WTC11 (cell line): ENCODE data around the gene TSHZ3. TPM values are rescaled to one million over a fixed set of nuclear protein-coding genes. Genes with fewer than 3 reads are reported as not detected.
A peak's percentile ranks its signal among the peaks of the same experiment; 100 is the strongest.

Experiments
- ATAC-seq: fragments of 200-7000 bp; cut with Tn5 transposase; 2 replicates; pipeline ENCODE4 v1.10.0; 2021; ENCODE audit warnings: mild to moderate bottlenecking, moderate library complexity
- CTCF ChIA-PET: fragments of 300-600 bp; sonication (Branson Sonifier 250); formaldehyde crosslinking; loops from one replicate; lab custom pipeline; 2021; ENCODE audit warnings: antibody characterized with exemption; lab: Charles Lee
- POLR2A ChIA-PET: fragments of 350-600 bp; sonication (Branson Sonifier 250); formaldehyde crosslinking; loops from one replicate; lab custom pipeline; 2021; ENCODE audit warnings: antibody characterized with exemption; lab: Charles Lee
- DNase-seq: peaks from one replicate; pipeline ENCODE4 v3.0.0; 2021; ENCODE audit warnings: low spot score
- H3K27ac Mint-ChIP-seq: 2 replicates; pipeline ENCODE4 v1.8.0; 2021; ENCODE audit warnings: mixed read lengths
- H3K27me3 Mint-ChIP-seq: 2 replicates; pipeline ENCODE4 v1.8.0; 2021; ENCODE audit warnings: low read depth, mild to moderate bottlenecking, moderate library complexity, mixed read lengths
- H3K36me3 Mint-ChIP-seq: 2 replicates; pipeline ENCODE4 v1.8.0; 2021; ENCODE audit warnings: mixed read lengths
- H3K4me1 Mint-ChIP-seq: 2 replicates; pipeline ENCODE4 v1.8.0; 2022; ENCODE audit warnings: mixed read lengths
- H3K4me3 Mint-ChIP-seq: 2 replicates; pipeline ENCODE4 v1.8.0; 2021; ENCODE audit warnings: mild to moderate bottlenecking, moderate library complexity, mixed read lengths
- H3K9me3 Mint-ChIP-seq: 2 replicates; pipeline ENCODE4 v1.8.0; 2021; ENCODE audit warnings: mixed read lengths
- AR ChIP-seq: fragments of 250-450 bp; sonication (Bioruptor Pico); IDR thresholded peaks from 2 replicates; pipeline ENCODE4 v1.9.0; 2021; ENCODE audit warnings: mild to moderate bottlenecking
- CREM ChIP-seq: sonication (generic); formaldehyde crosslinking; IDR thresholded peaks from 2 replicates; pipeline ENCODE4 v1.8.1; 2022; ENCODE audit warnings: mild to moderate bottlenecking, missing genetic modification reagents, moderate library complexity
- ELF4 ChIP-seq: sonication (generic); formaldehyde crosslinking; IDR thresholded peaks from 2 replicates; pipeline ENCODE4 v1.8.1; 2022; ENCODE audit warnings: low read depth, mild to moderate bottlenecking, moderate library complexity, missing genetic modification reagents
- GABPB1 ChIP-seq: sonication (generic); formaldehyde crosslinking; IDR thresholded peaks from 2 replicates; pipeline ENCODE4 v1.8.1; 2023; ENCODE audit warnings: mild to moderate bottlenecking, missing genetic modification reagents
- KAT7 ChIP-seq: sonication (generic); formaldehyde crosslinking; IDR thresholded peaks from 2 replicates; pipeline ENCODE4 v1.8.1; 2023; ENCODE audit warnings: missing genetic modification reagents, mild to moderate bottlenecking, borderline replicate concordance
- NFE2L1 ChIP-seq: sonication (generic); formaldehyde crosslinking; IDR thresholded peaks from 2 replicates; pipeline ENCODE4 v1.8.1; 2023; ENCODE audit warnings: missing genetic modification reagents
- NFYB ChIP-seq: sonication (generic); formaldehyde crosslinking; conservative IDR thresholded peaks from 2 replicates; pipeline ENCODE4 v1.8.0; 2022; ENCODE audit warnings: low read depth, missing genetic modification reagents
- SMAD3 ChIP-seq: sonication (generic); formaldehyde crosslinking; IDR thresholded peaks from 2 replicates; pipeline ENCODE4 v1.8.0; 2022; ENCODE audit warnings: missing genetic modification reagents, mild to moderate bottlenecking, borderline replicate concordance
- SP1 ChIP-seq: sonication (generic); formaldehyde crosslinking; conservative IDR thresholded peaks from 2 replicates; pipeline ENCODE4 v1.8.1; 2022; ENCODE audit warnings: missing genetic modification reagents
- TEAD1 ChIP-seq: sonication (generic); formaldehyde crosslinking; IDR thresholded peaks from 2 replicates; pipeline ENCODE4 v1.8.0; 2022; ENCODE audit warnings: mild to moderate bottlenecking, missing genetic modification reagents
- ZBTB43 ChIP-seq: sonication (generic); formaldehyde crosslinking; IDR thresholded peaks from 2 replicates; pipeline ENCODE4 v1.8.1; 2023; ENCODE audit warnings: mild to moderate bottlenecking, missing genetic modification reagents
- ZNF219 ChIP-seq: sonication (generic); formaldehyde crosslinking; IDR thresholded peaks from 2 replicates; pipeline ENCODE4 v1.8.0; 2023; ENCODE audit warnings: missing genetic modification reagents, mild to moderate bottlenecking, borderline replicate concordance
- ZNF232 ChIP-seq: sonication (generic); formaldehyde crosslinking; IDR thresholded peaks from 2 replicates; pipeline ENCODE4 v1.8.0; 2022; ENCODE audit warnings: mild to moderate bottlenecking, missing genetic modification reagents
- ZNF317 ChIP-seq: sonication (generic); formaldehyde crosslinking; IDR thresholded peaks from 2 replicates; pipeline ENCODE4 v1.8.1; 2023; ENCODE audit warnings: low read depth, mild to moderate bottlenecking, moderate library complexity, missing genetic modification reagents, borderline replicate concordance
- ZNF671 ChIP-seq: fragments of 250-450 bp; sonication (Bioruptor Pico); IDR thresholded peaks from 2 replicates; pipeline ENCODE4 v1.8.0; 2021; ENCODE audit warnings: mild to moderate bottlenecking
- total RNA-seq: library from RNA; stranded (reverse); gene quantifications from 3 replicates; pipeline ENCODE4 v1.2.3, GENCODE V29; 2021
- TF ChIP-seq, protein P1 (sequence below): sonication (generic); formaldehyde crosslinking; IDR thresholded peaks from 2 replicates; pipeline ENCODE4 v1.8.1; 2023; ENCODE audit warnings: mild to moderate bottlenecking, missing genetic modification reagents, moderate library complexity
- TF ChIP-seq, protein P2 (sequence below): fragments of 250-450 bp; sonication (Bioruptor Pico); IDR thresholded peaks from 2 replicates; pipeline ENCODE4 v1.9.0; 2021; ENCODE audit warnings: mild to moderate bottlenecking, borderline replicate concordance
- TF ChIP-seq, protein P3 (sequence below): sonication (generic); formaldehyde crosslinking; IDR thresholded peaks from 2 replicates; pipeline ENCODE4 v1.8.0; 2023; ENCODE audit warnings: mild to moderate bottlenecking, missing genetic modification reagents

The TSHZ3 gene
- total RNA-seq, 1 experiment from 2014 or later = 21.4 TPM

DNA sequence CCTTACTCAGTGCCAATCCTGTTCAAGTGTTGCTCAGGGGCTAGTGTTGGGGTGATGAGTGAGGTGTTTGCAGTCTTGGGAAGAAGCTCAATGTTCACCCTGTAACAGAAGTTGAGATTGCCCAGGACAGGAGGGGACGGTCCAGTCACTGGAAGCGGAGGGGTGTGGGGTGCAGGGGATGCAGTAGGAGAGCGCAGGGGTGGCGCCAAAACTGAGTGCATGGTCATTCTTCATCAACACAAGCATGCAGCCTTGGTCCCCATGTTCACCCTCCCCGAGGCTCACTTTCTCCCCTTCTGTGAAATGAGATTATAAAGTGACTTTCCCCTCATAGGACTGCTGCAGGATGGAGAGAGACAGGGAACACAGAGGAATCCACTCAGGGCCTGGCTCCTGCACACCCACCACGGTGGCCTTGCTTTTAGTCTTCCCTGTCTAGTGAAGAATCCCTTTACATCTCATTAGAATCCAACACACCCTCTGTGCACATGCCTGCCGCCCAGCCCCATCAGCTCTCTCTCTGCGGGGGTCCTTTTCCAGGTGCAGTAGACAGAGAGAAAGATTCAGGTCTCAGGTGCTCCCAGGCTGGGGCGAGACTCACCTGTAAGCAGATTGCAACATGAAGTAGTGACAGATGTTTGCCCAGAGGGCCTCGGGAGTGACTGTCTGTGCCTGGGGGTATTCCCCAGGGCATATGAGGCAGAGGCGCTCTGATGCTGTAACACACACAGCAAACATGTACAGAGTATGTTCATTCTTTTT is 93.2 kb downstream of the TSHZ3 start:
- no peak overlapping the region for H3K4me3 Mint-ChIP-seq
- TF ChIP-seq, protein P1, sequence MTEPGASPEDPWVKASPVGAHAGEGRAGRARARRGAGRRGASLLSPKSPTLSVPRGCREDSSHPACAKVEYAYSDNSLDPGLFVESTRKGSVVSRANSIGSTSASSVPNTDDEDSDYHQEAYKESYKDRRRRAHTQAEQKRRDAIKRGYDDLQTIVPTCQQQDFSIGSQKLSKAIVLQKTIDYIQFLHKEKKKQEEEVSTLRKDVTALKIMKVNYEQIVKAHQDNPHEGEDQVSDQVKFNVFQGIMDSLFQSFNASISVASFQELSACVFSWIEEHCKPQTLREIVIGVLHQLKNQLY (CRISPR knock-in tag) = no peak
- TF ChIP-seq ELF4 = no peak
- TF ChIP-seq, protein P2, sequence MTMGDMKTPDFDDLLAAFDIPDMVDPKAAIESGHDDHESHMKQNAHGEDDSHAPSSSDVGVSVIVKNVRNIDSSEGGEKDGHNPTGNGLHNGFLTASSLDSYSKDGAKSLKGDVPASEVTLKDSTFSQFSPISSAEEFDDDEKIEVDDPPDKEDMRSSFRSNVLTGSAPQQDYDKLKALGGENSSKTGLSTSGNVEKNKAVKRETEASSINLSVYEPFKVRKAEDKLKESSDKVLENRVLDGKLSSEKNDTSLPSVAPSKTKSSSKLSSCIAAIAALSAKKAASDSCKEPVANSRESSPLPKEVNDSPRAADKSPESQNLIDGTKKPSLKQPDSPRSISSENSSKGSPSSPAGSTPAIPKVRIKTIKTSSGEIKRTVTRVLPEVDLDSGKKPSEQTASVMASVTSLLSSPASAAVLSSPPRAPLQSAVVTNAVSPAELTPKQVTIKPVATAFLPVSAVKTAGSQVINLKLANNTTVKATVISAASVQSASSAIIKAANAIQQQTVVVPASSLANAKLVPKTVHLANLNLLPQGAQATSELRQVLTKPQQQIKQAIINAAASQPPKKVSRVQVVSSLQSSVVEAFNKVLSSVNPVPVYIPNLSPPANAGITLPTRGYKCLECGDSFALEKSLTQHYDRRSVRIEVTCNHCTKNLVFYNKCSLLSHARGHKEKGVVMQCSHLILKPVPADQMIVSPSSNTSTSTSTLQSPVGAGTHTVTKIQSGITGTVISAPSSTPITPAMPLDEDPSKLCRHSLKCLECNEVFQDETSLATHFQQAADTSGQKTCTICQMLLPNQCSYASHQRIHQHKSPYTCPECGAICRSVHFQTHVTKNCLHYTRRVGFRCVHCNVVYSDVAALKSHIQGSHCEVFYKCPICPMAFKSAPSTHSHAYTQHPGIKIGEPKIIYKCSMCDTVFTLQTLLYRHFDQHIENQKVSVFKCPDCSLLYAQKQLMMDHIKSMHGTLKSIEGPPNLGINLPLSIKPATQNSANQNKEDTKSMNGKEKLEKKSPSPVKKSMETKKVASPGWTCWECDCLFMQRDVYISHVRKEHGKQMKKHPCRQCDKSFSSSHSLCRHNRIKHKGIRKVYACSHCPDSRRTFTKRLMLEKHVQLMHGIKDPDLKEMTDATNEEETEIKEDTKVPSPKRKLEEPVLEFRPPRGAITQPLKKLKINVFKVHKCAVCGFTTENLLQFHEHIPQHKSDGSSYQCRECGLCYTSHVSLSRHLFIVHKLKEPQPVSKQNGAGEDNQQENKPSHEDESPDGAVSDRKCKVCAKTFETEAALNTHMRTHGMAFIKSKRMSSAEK (CRISPR knock-in tag) = no peak
- TF ChIP-seq SMAD3 (CRISPR knock-in tag) = no peak
- TF ChIP-seq TEAD1 (CRISPR knock-in tag) = no peak
- no peak overlapping the region for H3K27ac Mint-ChIP-seq
- ChIA-PET CTCF (no interaction called here), POLR2A (no interaction called here)
- DNase-seq = no peak
- H3K27me3 Mint-ChIP-seq = no peaks in the 10 kb centered on the region; the same call in 1 of the 2 replicates
- H3K9me3 Mint-ChIP-seq = no peaks in the 10 kb centered on the region
- H3K36me3 Mint-ChIP-seq = no peaks in the 10 kb centered on the region
- ATAC-seq = no peak
- H3K4me1 Mint-ChIP-seq = peaks cover 46% of the 10 kb centered on the region

- no peaks in the 10 kb centered on the region for H3K36me3 Mint-ChIP-seq
- no peaks in the 10 kb centered on the region; the same call in 1 of the 2 replicates for H3K27me3 Mint-ChIP-seq
- peaks cover 46% of the 10 kb centered on the region for H3K4me1 Mint-ChIP-seq
- CTCF ChIA-PET = interaction anchor here (1.0 to 1.3 kb wide), 3 partner anchors 9 to 201 kb away, joined by 3 to 6 read pairs (median 5); no protein-coding TSS in a partner anchor
- TF ChIP-seq, protein P3, sequence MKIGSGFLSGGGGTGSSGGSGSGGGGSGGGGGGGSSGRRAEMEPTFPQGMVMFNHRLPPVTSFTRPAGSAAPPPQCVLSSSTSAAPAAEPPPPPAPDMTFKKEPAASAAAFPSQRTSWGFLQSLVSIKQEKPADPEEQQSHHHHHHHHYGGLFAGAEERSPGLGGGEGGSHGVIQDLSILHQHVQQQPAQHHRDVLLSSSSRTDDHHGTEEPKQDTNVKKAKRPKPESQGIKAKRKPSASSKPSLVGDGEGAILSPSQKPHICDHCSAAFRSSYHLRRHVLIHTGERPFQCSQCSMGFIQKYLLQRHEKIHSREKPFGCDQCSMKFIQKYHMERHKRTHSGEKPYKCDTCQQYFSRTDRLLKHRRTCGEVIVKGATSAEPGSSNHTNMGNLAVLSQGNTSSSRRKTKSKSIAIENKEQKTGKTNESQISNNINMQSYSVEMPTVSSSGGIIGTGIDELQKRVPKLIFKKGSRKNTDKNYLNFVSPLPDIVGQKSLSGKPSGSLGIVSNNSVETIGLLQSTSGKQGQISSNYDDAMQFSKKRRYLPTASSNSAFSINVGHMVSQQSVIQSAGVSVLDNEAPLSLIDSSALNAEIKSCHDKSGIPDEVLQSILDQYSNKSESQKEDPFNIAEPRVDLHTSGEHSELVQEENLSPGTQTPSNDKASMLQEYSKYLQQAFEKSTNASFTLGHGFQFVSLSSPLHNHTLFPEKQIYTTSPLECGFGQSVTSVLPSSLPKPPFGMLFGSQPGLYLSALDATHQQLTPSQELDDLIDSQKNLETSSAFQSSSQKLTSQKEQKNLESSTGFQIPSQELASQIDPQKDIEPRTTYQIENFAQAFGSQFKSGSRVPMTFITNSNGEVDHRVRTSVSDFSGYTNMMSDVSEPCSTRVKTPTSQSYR = no peak
- no peak for TF ChIP-seq ZNF671 (CRISPR knock-in tag)
- TF ChIP-seq CREM (CRISPR knock-in tag) = no peak
- no peak for TF ChIP-seq AR (CRISPR knock-in tag)
- TF ChIP-seq ZNF317 (CRISPR knock-in tag) = no peak
- no peak for TF ChIP-seq SP1 (CRISPR knock-in tag)
- no peak for TF ChIP-seq ZBTB43 (CRISPR knock-in tag)
- TF ChIP-seq GABPB1 (CRISPR knock-in tag) = no peak
- no peak for TF ChIP-seq ZNF232
- TF ChIP-seq ZNF219 (CRISPR knock-in tag) = no peak
- TF ChIP-seq KAT7 (CRISPR knock-in tag) = no peak
- no peak for TF ChIP-seq NFE2L1 (CRISPR knock-in tag)
- no peak for TF ChIP-seq NFYB (CRISPR knock-in tag)
- H3K4me3 Mint-ChIP-seq = no peak overlapping the region
- no peaks in the 10 kb centered on the region for H3K9me3 Mint-ChIP-seq
- POLR2A ChIA-PET = interaction anchor here (1.0 kb wide), 1 partner anchor 554 kb away, joined by 3 read pairs; no protein-coding TSS in a partner anchor
- ATAC-seq = no peak
- no peak for DNase-seq
- H3K27ac Mint-ChIP-seq = peak overlapping the region; percentile 75
Measured at GRCh38 chr19:31255174-31255799, 93.9 kb downstream of the TSHZ3 start.
